Naive B cell (primary cell): Measurements from ENCODE around the gene PMEPA1. TPM values are rescaled to one million over a fixed set of nuclear protein-coding genes. Genes with fewer than 3 reads are reported as not detected.
"Not testable (repeated sequence)": the region's sequence is repeated elsewhere in the genome, so short reads cannot be mapped to it uniquely, and the experiment has no call there.

ENCODE experiments used
- ATAC-seq, 2 donors: fragments of 150-1000 bp; cut with Tn5 transposase; 2 replicates each; pipeline ENCODE4 v1.10.0; 2021; ENCODE audit warnings: low read depth in 2 of 2, mild to moderate bottlenecking in 2 of 2, moderate library complexity in 2 of 2
- DNase-seq: peaks from one replicate; pipeline ENCODE4 v3.0.0; 2022
- H3K27ac Mint-ChIP-seq, 6 donors: one replicate each; pipeline ENCODE4 v1.8.0; 2020 to 2022; ENCODE audit warnings: mild to moderate bottlenecking in 6 of 6, mixed read lengths in 6 of 6, moderate library complexity in 5 of 6, inconsistent platforms in 2 of 6
- H3K27me3 Mint-ChIP-seq, 3 donors: one replicate each; pipeline ENCODE4 v1.8.0; 2021 to 2022; ENCODE audit warnings: mixed read lengths in 3 of 3, mild to moderate bottlenecking in 1 of 3
- H3K36me3 Mint-ChIP-seq, 2 donors: one replicate each; pipeline ENCODE4 v1.8.0; 2020 to 2022; ENCODE audit warnings: mixed read lengths in 2 of 2, inconsistent platforms in 1 of 2, mild to moderate bottlenecking in 1 of 2
- H3K4me1 Mint-ChIP-seq, 3 donors: one replicate each; pipeline ENCODE4 v1.8.0; 2020 to 2022; ENCODE audit warnings: mixed read lengths in 3 of 3, inconsistent platforms in 1 of 3, mild to moderate bottlenecking in 1 of 3, moderate library complexity in 1 of 3
- H3K4me3 Mint-ChIP-seq, 8 donors: one replicate each; pipeline ENCODE4 v1.8.0; 2020 to 2022; ENCODE audit warnings: mild to moderate bottlenecking in 8 of 8, mixed read lengths in 8 of 8, moderate library complexity in 8 of 8, inconsistent platforms in 2 of 8
- H3K9me3 Mint-ChIP-seq, 7 donors: one replicate each; pipeline ENCODE4 v1.8.0; 2020 to 2022; ENCODE audit warnings: mixed read lengths in 7 of 7, mild to moderate bottlenecking in 5 of 7, inconsistent platforms in 2 of 7, moderate library complexity in 1 of 7
- polyA plus RNA-seq, 6 donors: library from polyadenylated mRNA; unstranded; fragments of 300-500 nt; fragmentation: Illumina TruSeq; gene quantifications; one replicate each; pipeline ENCODE4 v1.2.3, GENCODE V29; 2021; ENCODE audit warnings: low read depth in 6 of 6

The PMEPA1 gene
- polyA plus RNA-seq, 6 donors from 2014 or later, result 7.6 to 18.7 (median 12.5) TPM

DNA sequence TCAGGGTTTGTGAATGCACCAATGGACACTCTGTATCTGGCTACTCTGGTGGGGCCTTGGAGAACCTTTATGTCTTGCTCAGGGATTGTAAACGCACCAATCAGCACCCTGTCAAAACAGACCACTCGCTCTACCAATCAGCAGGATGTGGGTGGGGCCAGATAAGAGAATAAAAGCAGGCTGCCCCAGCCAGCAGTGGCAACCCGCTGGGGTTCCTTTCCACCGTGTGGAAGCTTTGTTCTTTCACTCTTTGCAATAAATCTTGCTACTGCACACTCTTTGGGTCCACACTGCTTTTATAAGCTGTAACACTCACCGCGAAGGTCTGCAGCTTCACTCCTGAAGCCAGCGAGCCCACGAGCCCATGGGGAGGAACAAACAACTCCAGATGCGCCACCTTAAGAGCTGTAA lies 80.3 kb downstream of the PMEPA1 start:
- Mint-ChIP-seq H3K9me3 (peaks cover 1 to 22% (median 13%) of the 10 kb centered on the region in 7 donors), H3K4me3 (peak overlapping the region; percentile 87 to 98 (median 96)), H3K36me3 (peaks cover 18 to 22% of the 10 kb centered on the region in 2 donors), H3K27me3 (peaks cover 0 to 12% (median 6%) of the 10 kb centered on the region in 3 donors), H3K4me1 (peaks cover 25 to 50% (median 33%) of the 10 kb centered on the region in 3 donors), H3K27ac (peak overlapping the region; percentile 94 to 99 (median 98))
- not testable (repeated sequence) for ATAC-seq
- DNase-seq, result peak; percentile 35

DNA sequence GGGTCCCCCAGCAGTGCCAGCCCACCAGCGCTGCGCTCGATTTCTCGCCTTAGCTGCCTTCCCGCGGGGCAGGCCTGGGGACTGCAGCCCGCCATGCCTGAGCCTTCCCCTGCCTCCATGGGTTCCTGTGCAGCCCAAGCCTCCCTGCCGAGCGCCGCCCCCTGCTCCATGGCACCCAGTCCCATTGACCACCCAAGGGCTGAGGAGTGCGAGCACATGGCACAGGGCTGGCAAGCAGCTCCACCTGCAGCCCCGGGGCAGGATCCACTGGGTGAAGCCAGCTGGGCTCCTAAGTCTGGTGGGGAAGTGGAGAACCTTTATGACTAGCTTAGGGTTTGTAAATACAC lies 80.9 kb downstream of the PMEPA1 start:
- H3K4me3 Mint-ChIP-seq, result peak overlapping the region; percentile 87 to 98 (median 96)
- H3K9me3 Mint-ChIP-seq, result peaks cover 1 to 22% (median 13%) of the 10 kb centered on the region in 7 donors
- peaks cover 25 to 50% (median 33%) of the 10 kb centered on the region in 3 donors for H3K4me1 Mint-ChIP-seq
- H3K36me3 Mint-ChIP-seq, result peaks cover 16 to 23% of the 10 kb centered on the region in 2 donors
- DNase-seq, ATAC-seq: not testable (repeated sequence)
- H3K27me3 Mint-ChIP-seq, result peaks cover 0 to 10% (median 5%) of the 10 kb centered on the region in 3 donors
- peak overlapping the region in 5 of 6 donors; percentile 94 to 98 (median 97) for H3K27ac Mint-ChIP-seq

DNA sequence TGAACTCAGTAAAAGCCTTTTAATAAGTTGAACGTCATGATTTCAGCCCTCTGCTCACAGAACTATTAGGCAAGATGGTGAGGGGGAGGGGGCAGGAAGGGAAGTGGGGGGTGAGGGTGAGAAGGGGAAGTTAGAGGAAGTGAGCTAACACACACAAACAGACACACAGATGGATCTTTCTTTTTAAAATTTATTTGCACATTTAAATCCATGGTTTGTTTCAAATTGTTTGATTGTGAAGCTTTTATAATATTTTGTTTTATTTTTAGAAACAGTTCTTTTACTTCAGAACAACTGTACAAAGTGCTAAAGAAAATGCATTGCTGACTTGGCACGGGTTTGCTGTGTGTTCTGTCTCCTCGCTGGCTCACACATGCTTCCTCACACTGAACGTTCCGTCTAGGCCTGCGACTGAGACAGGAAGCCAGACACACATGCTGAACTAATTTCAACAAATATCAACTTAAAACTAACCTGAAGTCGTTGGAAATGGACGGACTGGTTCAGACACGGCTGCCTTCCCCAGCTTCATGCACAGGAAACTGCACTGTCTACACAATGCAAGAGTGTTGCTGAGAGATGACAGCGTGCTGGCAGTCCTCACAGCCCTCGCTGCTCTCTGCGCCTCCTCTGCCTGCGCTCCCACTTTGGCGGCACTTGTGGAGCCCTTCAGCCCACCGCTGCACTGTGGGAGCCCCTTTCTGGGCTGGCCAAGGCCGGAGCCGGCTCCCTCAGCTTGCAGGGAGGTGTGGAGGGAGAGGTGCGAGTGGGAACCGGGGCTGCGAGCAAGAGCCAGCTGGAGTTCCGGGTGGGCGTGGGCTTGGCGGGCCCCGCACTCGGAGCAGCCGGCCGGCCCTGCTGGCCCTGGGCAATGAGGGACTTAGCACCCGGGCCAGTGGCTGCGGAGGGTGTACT lies 81.5 kb downstream of the PMEPA1 start:
- H3K4me3 Mint-ChIP-seq, result peak overlapping the region; percentile 74 to 92 (median 88)
- H3K27me3 Mint-ChIP-seq, result peaks cover 0 to 6% (median 5%) of the 10 kb centered on the region in 3 donors
- H3K36me3 Mint-ChIP-seq, result peaks cover 16 to 22% of the 10 kb centered on the region in 2 donors
- peak overlapping the region; percentile 91 to 99 (median 98) for H3K27ac Mint-ChIP-seq
- peak; percentile 82 for ATAC-seq
- peaks cover 1 to 22% (median 13%) of the 10 kb centered on the region in 7 donors for H3K9me3 Mint-ChIP-seq
- H3K4me1 Mint-ChIP-seq, result peaks cover 25 to 50% (median 33%) of the 10 kb centered on the region in 3 donors
- peak; percentile 72 for DNase-seq

DNA sequence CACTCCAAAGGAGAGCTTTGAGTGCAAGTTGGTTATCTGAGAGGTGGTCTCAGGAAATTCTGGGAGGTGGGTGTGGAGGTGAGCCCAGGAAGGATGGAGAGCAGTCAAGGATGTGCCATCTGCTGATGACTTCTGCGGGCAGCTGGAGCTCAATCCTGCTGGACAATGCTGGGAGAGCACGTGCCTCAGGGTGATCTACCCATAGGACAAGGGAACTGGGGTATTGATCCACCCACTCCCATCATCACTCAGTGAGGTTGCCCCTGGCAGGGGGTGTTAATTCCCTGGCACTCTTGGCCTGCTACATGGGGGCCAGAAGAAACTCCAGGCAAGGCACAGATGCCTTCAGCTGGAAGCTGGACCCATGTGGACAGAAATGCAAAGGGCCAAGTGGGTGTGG lies 82.5 kb downstream of the PMEPA1 start:
- Mint-ChIP-seq H3K4me1 (peaks cover 31 to 55% (median 42%) of the 10 kb centered on the region in 3 donors), H3K4me3 (peak overlapping the region; percentile 74 to 92 (median 88)), H3K9me3 (peaks cover 1 to 22% (median 13%) of the 10 kb centered on the region in 7 donors), H3K27ac (peak overlapping the region; percentile 60 to 99 (median 97)), H3K27me3 (peaks cover 0 to 5% (median 0%) of the 10 kb centered on the region in 3 donors), H3K36me3 (peaks cover 16 to 19% of the 10 kb centered on the region in 2 donors)
- no peak for DNase-seq
- ATAC-seq, result no peak

DNA sequence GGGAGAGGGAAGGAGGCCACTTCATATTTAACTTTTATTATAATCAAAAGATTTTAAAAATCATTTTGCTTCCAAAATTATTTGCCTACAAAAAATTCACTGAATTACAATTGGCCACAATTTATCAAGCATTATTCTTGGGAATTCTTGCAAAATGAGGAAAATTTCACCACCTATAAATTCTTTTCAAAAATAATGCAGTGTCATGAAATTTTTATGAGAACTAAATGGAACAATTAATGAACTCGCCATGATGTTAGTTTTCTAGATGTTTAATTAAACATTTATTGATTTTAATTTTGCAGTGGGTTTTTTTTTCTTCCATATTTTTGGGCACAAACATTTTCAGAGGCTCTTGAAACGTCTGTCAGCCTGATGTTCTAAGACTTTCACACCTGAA lies 83.8 kb downstream of the PMEPA1 start:
- Mint-ChIP-seq H3K4me3 (peak overlapping the region in 4 of 8 donors; percentile 10 to 59 (median 38)), H3K36me3 (peaks cover 13 to 16% of the 10 kb centered on the region in 2 donors), H3K27me3 (no peaks in the 10 kb centered on the region), H3K27ac (peak overlapping the region in 3 of 6 donors; percentile 69 to 97 (median 95)), H3K4me1 (peaks cover 37 to 69% (median 49%) of the 10 kb centered on the region in 3 donors), H3K9me3 (peaks cover 1 to 22% (median 13%) of the 10 kb centered on the region in 7 donors)
- ATAC-seq (no peak), DNase-seq (no peak)

DNA sequence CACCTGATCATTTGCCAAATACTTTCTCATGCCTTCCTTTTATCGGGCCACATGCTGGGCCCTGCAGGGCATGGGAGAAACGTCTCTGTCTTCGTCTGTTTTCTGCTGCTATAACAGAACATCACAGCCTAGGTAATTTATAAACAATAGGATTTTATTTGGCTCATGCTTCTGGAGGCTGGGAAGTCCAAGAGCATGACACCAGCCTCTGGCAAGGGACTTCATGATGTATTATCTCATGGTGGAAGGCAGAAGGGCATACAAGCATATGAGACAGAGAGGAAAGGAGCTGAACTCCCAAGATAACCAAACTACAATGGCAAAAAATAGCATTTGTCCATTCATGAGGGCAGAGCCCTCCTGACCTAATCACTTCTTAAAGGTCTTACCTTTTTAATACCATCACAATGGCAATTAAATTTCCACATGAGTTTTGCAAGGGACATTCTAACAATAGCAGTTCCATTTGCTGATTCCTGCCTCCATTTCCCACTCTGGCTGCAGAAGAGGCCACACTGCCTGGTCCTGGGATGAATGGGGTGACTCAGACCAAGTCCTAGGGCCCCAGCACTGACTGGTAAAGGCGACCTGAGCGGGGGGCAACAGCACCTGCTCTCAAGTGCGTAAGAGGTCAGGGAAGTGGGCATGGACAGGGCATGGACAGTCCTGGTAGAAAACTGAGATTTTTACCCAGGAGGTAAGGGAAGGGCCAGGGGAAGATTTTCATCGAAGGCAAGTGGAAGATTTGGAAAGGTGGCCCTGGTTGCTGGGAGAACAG lies 84.4 kb downstream of the PMEPA1 start:
- ATAC-seq, result no peak
- H3K27ac Mint-ChIP-seq, result peak overlapping the region in 2 of 6 donors; percentile 37 to 97
- H3K36me3 Mint-ChIP-seq, result peaks cover 13 to 16% of the 10 kb centered on the region in 2 donors
- H3K27me3 Mint-ChIP-seq, result no peaks in the 10 kb centered on the region
- H3K9me3 Mint-ChIP-seq, result peaks cover 1 to 20% (median 13%) of the 10 kb centered on the region in 7 donors
- H3K4me1 Mint-ChIP-seq, result peaks cover 40 to 71% (median 53%) of the 10 kb centered on the region in 3 donors
- no peak for DNase-seq
- H3K4me3 Mint-ChIP-seq, result peak overlapping the region in 4 of 8 donors; percentile 33 to 61 (median 52)

DNA sequence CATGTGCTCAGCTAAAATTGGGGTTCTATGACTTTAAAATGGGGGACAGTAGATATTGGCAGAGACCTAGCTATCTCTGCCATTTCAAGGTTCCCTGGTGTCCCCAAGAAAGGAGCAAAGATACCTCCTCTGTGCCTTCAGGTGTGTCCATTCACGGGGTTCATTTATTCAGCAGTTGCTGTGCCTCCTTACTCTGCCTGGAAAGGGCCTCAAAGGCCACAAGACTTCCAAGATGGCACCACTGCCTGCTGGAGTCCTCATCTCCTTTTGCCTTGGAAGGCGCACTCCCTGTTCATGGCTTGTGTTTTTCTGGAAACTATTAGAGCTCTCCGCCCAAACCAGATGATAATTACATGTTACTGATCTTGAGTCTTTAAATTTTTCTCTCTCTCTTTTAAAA lies 85.7 kb downstream of the PMEPA1 start:
- Mint-ChIP-seq H3K9me3 (peaks cover 0 to 10% (median 4%) of the 10 kb centered on the region in 7 donors), H3K27ac (no peak overlapping the region), H3K27me3 (no peaks in the 10 kb centered on the region), H3K4me3 (peak overlapping the region in 1 of 8 donors; percentile 2), H3K4me1 (peaks cover 38 to 71% (median 53%) of the 10 kb centered on the region in 3 donors), H3K36me3 (peaks cover 13 to 16% of the 10 kb centered on the region in 2 donors)
- ATAC-seq, result no peak
- no peak for DNase-seq

DNA sequence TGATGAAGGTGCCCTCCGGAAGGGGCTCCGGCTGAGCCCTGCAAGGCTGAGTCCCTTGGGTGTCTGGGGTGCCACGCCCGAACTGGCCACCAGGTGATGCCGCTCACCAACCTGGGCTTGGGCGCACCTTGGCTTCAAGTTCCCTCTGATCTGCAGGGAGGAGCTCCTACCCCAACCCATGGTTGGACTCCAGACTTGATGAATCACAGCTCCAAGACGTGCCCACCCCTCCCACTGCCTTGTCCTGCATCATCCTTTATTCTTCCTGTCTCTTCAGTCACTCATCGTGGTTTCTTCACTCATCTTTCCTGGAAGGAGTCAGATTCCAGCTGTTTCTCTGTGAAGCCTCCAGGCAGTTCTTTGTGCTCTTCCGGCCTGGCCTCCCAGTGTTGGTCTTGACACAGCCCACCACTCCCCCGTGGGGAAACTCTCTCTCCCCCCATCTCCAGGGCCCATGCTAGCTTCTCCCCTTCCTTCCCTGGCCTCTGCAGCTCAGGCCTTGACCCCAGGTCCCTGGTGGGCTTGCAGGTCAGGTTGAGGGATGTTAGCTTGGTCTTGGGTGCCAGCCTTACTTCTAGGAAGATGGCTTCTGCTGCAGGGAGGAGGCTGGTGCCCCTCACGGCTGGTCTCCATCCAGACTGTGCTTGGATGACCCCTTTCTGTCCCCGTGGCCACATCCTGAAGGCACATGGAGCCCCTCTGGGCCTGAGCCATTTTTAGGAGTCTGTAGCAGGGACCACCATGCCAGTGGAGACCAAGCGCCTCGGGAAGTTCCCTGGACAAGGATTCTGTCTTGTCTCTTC lies 87.0 kb downstream of the PMEPA1 start:
- Mint-ChIP-seq H3K9me3 (peaks cover 0 to 10% (median 4%) of the 10 kb centered on the region in 7 donors), H3K4me1 (peaks cover 43 to 74% (median 64%) of the 10 kb centered on the region in 3 donors), H3K27ac (peak overlapping the region in 5 of 6 donors; percentile 49 to 92 (median 89)), H3K4me3 (peak overlapping the region in 6 of 8 donors; percentile 47 to 84 (median 61)), H3K36me3 (peaks cover 13 to 16% of the 10 kb centered on the region in 2 donors), H3K27me3 (no peaks in the 10 kb centered on the region)
- ATAC-seq (no peak), DNase-seq (peak; percentile 54)

DNA sequence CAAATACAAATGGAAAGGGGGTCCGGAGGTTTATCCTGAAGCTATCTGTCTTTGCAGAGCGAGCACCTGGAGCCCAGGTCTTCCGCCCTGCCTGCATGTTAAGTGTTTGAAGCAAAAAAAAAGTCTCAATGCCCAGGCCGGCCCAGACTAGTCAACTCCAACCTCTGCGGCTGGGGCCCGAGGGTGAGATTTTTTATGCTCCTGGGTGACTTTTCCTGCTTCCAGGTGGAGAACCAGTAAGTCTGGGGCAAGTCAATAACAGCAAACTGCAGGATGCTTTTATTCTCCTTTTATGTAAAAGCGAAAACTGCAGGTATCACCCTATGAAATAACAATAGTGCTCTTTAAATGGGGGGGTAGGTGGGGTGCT lies 87.6 kb downstream of the PMEPA1 start:
- Mint-ChIP-seq H3K27ac (peak overlapping the region in 5 of 6 donors; percentile 49 to 97 (median 91)), H3K36me3 (peaks cover 13 to 19% of the 10 kb centered on the region in 2 donors), H3K27me3 (no peaks in the 10 kb centered on the region), H3K4me3 (peak overlapping the region in 6 of 8 donors; percentile 47 to 84 (median 61)), H3K4me1 (peaks cover 46 to 74% (median 67%) of the 10 kb centered on the region in 3 donors), H3K9me3 (peaks cover 0 to 10% (median 4%) of the 10 kb centered on the region in 7 donors)
- no peak for DNase-seq
- ATAC-seq, result no peak

DNA sequence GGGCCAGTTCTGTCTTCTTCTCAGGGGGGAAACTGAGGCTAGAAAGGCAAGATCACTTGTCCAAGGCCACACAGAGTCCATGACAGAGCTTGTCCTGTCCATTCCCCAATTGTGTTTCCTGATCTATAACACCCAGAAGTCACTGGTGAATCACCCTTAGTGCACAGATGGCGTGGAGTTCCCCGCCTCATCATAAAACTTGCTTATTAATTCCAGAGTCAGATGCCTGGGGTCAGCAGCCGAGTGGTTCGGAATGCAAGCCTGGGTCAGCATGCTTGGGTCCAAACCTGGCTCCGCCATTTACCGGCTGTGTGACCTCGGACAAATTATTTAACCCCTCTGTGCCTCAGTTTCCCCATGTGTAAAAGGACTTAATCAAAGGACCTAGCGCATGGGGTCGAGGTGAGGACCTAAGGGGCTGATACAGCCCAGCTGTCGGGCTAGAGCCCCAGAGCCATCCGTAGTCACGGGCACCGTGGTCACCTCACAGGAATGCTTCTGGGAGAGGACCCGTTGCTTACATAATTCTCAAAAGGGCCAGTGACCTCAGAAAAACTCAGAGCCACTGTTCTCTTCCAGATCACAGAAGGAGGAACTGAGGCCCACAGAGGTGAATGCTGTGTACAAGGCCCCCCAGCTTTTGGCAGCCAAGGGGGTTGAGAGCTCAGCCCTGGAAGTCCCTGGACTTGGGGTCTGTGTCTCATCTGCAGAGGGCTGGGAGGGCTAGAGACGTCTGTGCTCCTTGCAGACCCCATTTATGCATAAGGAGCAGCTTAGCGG lies 88.2 kb downstream of the PMEPA1 start:
- H3K27ac Mint-ChIP-seq, result peak overlapping the region; percentile 97 to 99 (median 98)
- no peak for DNase-seq
- peaks cover 0 to 10% (median 4%) of the 10 kb centered on the region in 7 donors for H3K9me3 Mint-ChIP-seq
- no peak for ATAC-seq
- no peaks in the 10 kb centered on the region for H3K27me3 Mint-ChIP-seq
- peak overlapping the region; percentile 82 to 95 (median 93) for H3K4me3 Mint-ChIP-seq
- H3K4me1 Mint-ChIP-seq, result peaks cover 49 to 74% (median 72%) of the 10 kb centered on the region in 3 donors
- peaks cover 13 to 24% of the 10 kb centered on the region in 2 donors for H3K36me3 Mint-ChIP-seq

DNA sequence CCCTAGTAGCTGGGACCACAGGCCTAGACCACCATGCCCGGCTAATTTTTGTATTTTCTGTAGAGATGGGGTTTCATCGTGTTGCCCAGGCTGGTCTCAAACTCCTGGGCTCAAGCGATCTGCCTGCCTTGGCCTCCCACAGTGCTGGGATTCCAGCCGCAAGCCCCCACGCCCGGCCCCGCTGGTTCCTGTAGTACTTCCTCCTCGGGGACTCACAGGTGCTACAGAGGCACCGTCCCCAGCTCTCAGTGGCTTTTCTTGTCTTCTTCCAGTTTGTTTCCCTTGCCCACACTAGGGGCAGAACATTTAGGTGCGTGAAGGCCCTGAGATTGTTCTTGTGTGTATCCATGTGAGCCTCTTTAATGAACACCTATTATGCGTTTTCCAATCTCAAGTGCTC lies 88.8 kb downstream of the PMEPA1 start:
- Mint-ChIP-seq H3K27me3 (no peaks in the 10 kb centered on the region), H3K4me3 (peak overlapping the region; percentile 82 to 95 (median 93)), H3K9me3 (peaks cover 0 to 10% (median 4%) of the 10 kb centered on the region in 7 donors), H3K4me1 (peaks cover 45 to 69% (median 68%) of the 10 kb centered on the region in 3 donors), H3K36me3 (peaks cover 13 to 21% of the 10 kb centered on the region in 2 donors), H3K27ac (peak overlapping the region; percentile 97 to 99 (median 98))
- DNase-seq (peak; percentile 66), ATAC-seq (peak; percentile 21 to 26)
